ENCODE data around the gene GRM5.

GRCh38 chr11:88596786-88597185 lies 469.0 kb downstream of the GRM5 start:
- TF ChIP-seq POLR2A (IDR thresholded peaks at IDR 0.05) (no peak), CTCF (IDR thresholded peaks at IDR 0.05) (no peak), POLR2AphosphoS5 (IDR thresholded peaks at IDR 0.05) (no peak)

Measured in prostate gland (tissue), 2 donors.